GM18517 (cell line): ENCODE data around the gene RPS6KB2.
"Not testable (repeated sequence)": the region's sequence is repeated elsewhere in the genome, so short reads cannot be mapped to it uniquely, and the experiment has no call there.

Experiments used
- ATAC-seq: cut with Tn5 transposase; IDR thresholded peaks from one replicate; pipeline ENCODE4 v1.9.1; 2021; ENCODE audit warnings: mild to moderate bottlenecking, moderate library complexity; ENCODE audit not compliant: unreplicated experiment

Gene RPS6KB2

DNA sequence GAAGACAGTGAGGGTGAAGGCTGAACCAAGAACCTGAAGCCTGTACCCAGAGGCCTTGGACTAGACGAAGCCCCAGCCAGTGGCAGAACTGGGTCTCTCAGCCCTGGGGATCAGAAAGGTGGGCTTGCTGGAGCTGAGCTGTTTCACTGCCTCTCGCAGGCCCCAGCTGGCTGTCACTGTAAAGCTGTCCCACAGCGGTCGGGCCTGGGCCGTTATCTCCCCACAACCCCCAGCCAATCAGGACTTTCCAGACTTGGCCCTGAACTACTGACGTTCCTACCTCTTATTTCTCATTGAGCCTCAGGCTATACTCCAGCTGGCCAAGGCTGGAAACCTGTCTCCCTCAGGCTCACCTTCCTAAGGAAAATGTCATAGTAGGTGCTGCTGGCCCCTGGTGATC is 30.8 kb upstream of the RPS6KB2 start:
- no peak for ATAC-seq

DNA sequence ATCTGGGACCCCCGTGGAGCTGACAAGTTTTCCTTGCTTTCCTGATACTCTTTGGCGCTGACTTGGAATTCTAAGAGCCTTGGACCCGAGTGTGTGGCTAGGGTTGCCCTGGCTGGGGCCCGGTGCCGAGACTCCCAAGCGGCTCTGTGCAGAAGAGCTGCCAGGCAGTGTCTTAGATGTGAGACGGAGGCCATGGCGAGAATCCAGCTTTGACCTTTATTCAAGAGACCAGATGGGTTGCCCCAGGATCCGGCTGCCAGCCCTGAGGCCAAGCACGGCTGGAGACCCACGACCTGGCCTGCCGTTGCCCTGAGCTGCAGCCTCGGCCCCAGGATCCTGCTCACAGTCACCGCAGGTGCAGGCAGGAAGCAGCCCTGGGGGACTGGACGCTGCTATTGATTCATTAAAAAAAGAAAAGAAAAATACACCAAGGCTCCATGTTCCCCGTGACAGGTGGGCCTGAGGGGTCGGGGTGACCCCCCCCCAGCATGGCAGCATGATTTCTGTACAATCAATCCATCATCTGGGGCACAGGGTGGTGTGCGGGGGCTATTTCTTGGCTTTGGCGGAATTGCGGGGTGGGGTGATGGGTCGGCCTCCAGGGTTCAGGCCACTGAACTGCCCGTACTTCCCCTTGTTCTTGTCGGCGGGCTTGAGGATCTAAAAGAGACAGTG is 30.2 kb upstream of the RPS6KB2 start:
- ATAC-seq = no peak

DNA sequence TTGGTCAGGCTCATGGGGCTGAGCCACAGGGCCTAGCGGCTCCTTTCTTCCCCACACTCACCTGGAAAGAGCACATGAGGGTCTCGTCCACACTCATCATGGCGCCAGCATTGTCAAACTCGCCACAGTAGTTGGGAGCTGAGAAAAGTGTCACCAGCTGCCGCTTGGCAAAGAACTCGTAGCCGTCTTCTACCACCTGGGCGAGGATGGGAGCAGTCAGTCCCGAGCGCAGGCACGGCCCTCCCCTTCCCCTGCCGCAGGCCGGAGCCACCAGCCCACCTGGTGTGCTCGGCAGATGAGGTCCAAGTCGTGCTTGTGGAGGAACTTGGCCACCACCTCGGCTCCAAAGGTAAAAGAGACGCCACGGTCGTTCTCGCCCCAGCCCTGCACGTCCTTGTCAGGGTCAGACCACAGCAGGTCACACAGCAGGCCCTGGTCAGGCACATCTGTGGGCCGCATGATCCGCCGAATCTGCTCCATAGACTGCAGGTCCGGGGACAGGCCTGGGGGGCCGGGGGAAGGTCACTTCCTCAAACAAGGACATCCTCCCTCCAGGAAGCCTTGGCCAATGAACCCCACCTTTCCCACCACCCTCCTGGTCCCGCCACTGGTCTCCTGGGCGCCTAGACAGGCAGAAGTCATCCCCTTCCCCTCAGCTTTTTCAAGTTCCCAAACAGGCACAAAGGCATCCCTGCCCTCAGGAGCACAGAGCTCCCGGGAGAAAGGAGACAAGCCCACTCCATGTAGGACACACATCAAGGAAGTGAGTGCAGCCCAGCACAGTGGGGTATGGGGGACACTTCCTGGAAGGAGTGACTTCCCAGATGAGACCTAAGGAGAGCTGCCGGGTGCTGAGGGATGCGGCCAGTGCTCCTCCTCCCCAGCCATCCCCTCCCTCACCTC is 29.4 kb upstream of the RPS6KB2 start:
- no peak for ATAC-seq

DNA sequence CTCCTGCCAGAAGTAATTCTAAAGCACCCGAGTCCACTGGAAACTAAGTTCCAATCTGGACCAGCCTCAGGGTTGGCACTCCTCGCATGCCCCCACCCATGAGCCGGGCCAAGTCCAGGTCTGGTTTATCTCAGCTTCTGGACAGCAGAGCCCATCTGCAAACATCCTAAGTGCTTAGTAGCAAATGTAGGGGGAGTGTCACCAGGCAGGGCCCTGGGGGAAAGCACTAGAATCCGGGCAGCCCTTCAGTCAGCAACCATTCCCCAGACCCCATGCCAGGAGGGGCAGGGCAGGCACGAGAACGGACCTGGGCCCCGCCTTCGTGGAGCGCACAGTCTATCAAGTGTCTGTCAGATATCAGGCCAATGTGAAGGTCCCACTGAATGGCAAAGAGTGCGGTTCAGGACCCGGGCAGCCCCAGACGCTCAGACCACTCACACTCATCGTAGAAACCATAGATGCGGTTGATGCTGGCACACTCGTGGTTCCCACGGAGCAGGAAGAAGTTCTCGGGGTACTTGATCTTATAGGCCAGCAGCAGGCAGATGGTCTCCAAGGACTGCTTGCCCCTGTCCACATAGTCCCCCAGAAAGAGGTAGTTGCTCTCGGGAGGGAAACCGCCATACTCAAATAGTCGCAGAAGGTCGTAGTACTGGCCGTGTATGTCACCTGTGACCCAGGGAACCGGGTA is 27.9 kb upstream of the RPS6KB2 start:
- ATAC-seq = no peak

DNA sequence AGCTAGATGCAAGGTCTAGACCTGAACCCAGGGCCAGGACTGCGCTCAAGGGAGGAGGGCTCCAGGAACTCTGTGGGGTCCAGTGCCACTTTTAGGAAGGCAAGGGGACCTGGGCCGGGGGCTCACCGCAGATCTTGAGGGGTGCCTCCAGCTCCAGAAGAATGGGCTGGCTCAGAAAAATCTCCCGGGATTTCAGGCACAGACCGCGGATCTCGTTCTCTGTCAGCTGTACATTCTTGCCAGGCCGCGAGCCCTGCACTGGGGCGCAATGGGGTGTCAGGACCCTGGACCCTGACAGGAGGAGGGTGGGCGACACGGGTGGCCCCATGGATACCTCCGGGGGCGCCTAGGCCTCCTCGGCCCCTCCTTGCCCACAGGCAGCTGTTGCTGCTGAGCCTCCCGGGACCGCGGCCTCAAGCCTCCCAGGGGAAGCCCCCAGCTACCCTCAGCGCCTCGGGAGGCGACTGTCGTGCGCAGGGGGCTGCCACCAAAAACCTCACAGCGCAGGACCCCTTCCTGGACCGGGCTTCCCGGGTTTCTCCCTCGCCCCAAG is 27.3 kb upstream of the RPS6KB2 start:
- no peak for ATAC-seq

DNA sequence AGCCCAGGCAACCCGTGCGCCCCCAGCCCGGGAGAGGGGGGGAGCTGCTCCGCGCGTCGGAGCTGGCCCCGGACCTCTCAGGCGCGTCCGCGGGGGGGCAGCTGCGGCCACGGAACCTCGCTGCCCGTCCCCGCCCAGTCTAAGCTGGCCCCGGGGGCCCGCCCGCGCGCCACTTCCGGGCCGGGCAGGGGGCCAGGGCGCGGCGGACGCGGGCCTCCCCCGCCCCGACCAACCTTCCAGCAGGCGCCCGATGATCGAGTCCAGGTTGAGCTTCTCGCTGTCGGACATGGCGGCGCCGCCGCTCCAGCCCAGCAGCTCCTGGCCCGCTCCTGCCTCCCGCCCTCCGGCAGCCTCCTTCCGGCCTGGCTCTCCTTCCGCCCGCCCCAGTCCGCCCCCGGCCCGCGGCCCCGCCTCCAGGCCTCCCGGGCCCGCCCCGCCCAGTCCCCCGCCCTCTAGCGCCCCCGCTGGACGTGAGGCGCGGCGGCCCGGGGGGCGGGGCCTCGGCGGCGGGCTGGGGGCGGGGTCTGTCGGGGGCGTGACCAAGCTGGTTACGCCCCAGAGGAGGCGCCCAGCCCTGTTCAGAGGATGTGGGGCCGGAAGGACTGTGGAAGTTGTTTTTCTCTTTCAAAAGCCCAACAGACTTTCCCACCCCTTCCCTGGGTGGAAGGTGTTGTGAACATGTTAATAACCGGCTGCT is 26.7 kb upstream of the RPS6KB2 start, which contains the start of gene PPP1CA:
Gene PPP1CA (minus strand): TSS at position 364 of the 697 bp plus-strand sequence. CDS start 76 bp downstream, at position 288.
- ATAC-seq = peak; percentile 58

DNA sequence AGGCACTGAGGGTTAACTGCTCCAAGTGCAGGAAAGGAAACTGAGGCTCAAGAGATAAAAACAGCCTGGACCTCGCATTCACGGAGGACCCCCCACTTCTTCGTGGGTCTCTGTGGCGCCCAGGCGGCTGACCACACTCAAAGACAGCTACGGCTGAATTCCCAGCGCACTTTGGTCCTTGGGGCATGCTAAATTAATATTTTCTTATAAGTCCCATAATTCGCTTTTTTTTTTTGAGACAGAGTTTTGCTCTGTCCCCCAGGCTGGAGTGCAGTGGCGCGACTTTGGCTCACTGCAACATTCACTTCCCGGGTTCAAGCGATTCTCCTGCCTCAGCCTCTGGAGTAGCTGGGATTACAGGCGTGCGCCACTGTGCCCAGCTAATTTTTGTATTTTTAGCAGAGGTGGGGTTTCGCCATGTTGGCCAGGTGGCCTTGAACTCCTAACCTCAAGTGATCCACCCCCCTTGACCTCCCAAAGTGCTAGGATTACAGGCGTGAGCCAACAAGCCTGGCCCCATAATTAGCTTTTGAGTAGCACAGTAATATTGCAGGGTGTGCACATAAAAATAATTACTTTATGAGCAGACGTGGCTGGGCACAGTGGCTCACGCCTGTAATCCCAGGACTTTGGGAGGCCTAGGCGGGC is 26.0 kb upstream of the RPS6KB2 start:
- ATAC-seq = peak; percentile 7

DNA sequence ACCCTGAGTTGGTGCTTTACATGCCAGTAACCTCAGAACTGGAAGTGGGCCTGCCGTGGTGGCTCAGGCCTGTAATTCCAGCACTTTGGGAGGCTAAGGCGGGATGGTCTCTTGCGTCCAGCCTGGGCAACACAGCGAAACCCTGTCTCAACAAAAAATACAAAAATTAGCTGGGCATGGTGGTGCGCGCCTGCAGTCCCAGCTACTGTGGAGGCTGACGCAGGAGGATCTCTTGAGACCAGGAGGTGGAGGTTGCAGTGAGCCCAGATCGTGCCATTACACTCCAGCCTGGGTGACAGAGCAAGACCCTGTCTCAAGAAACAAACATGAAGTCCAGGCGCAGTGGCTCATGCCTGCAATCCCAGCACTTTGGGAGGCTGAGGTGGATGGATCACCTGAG is 25.2 kb upstream of the RPS6KB2 start:
- ATAC-seq = not testable (repeated sequence)

DNA sequence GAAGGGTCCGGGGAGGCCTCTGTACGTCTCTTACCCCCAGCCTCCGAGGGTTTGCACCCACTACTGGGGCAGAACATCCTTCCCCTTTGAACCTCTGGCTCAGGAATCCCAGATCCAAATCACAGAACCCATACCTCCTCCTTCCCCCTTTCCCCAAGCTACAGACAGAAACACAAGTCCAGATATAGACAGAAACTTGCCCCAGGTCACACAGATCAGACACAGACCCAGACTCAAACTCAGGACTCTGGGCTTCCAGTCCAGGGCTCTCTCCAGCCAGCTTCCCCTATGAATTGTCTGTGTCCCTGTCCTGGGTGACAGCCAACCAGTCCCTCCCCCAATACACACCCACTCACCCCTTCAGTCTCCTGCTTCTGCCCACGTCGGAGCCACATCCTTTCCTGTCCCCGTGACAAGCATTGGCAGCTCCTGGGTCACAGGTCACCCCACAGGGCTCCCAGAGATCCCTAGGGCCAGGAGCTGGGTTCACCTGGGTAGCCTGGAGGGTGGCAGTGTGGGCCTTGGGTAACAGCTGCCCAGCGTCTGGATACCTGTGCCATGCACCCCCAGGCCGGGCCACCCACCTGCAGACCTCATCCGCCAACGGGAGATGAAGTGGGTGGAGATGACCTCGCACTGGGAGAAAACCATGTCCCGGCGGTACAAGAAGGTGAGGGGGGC is 23.6 kb upstream of the RPS6KB2 start:
- ATAC-seq = no peak

DNA sequence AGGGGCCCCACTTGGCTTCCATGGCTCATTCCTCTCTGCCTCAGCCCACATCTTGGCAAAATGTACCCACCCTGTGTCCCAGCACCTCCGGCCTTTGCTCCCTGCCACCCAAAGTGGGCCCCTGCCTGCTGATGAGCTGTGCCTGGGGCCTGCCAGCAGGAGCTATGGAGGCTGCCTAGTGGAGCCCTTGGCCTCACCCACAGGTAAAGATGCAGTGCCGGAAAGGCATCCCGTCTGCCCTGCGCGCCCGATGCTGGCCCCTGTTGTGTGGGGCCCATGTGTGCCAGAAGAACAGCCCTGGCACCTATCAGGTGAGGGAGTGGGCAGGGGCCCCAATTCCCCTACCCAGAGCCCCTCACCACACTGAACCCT is 23.1 kb upstream of the RPS6KB2 start:
- ATAC-seq = no peak

DNA sequence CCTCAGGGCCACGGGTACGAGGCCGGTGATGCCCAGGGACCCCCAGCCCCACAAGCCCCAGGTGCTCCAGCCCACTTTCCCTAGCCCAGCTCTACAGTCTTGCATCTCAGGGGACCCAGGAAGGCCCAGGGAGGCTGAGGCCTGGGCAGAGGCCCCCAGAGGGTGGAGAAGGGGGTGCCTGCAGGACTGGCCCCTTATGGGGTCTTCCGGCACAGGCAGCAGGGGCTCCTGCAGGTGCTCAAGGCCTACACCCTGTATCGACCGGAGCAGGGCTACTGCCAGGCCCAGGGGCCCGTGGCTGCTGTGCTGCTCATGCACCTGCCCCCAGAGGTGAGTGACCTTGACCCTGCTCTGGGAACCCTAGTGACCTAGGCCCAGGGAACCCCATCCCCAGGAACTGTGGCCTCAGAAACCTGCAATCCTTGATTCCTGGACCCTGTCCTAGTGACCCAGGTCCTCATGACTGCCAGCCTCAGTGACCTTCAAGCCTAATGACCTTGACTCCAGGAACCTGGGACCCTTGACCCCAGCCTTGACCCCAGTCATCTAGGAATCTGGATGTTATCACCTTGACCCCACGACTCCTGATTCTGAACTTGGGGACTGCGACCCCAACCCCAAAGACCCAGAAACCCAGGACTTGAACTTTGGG is 22.5 kb upstream of the RPS6KB2 start:
- ATAC-seq = no peak

DNA sequence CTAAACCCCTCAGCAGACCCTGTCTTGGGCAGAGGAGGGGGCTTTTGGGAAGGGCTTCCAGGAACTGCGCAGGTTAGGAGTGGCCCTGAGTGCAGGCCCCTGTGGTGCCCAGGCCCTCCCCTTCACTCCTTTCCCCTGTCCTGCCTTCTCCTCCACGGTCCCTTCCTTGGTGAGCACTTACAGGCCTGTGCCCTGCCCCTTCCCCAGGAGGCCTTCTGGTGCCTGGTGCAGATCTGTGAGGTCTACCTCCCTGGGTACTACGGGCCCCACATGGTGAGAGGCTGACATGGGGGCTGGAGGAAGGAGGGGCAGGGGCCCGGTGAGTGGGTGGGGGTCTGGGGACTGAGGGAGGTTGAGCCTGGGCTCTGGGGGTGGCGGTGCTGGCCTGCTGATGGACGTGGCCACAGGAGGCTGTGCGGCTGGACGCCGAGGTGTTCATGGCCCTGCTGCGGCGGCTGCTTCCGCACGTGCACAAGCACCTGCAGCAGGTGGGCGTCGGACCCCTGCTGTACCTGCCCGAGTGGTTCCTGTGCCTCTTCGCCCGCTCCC is 21.8 kb upstream of the RPS6KB2 start:
- ATAC-seq = no peak

DNA sequence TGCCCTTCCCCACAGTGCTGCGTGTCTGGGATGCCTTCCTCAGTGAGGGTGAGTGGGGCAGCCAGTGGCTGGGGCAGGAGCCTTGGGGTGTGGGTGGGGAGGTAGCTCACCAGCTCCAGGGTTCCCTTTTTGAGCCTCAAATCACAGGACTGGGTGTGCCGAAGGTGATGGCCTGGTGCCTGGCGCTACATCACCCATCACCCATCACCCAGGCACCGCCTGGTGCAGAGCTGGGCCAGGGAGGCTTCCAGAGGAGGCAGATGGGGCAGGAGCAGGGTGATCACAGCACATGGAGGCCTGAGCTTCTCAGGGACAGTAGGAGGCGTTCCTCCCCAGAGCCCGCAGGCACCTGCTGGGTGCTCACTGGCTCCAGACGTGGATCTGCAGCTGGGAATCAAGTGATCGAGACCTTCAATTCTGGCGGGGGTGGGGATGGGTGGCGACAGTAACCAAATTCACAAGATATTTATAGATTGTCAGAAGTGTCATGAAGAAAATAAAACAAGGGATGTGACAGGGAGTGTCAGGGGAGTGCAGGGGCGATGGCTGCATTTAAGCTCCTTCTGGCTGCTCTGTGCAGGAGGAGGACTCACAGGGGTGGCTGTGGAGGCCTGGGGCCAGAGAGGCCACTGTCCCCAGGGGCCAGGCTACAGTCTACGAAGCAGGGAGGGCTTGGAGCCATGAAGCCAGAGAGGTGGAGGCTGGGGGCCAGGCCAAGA is 21.2 kb upstream of the RPS6KB2 start:
- ATAC-seq = no peak

DNA sequence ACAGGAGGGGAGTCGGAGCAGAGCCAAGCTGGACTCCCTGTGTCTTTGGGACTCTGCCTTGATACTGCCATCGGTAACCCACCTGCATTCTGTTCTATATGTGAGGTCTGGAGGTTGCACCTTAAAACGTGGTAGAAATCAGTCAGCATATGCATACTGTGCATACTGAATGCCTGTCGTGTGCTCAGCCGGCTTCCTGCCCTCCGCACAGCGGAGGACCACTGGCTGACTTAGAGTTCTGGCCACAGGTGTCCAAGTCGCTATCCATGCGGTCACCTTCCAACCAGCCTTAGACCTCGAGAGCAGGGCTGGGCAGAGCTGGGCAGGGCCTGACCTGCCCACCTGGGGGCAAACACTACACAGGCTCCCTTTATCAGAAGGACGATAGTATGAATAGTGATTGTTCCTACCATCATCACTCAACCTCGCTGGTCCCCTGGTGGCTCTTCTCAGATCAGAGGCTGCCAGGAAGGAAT is 20.6 kb upstream of the RPS6KB2 start:
- ATAC-seq = no peak

DNA sequence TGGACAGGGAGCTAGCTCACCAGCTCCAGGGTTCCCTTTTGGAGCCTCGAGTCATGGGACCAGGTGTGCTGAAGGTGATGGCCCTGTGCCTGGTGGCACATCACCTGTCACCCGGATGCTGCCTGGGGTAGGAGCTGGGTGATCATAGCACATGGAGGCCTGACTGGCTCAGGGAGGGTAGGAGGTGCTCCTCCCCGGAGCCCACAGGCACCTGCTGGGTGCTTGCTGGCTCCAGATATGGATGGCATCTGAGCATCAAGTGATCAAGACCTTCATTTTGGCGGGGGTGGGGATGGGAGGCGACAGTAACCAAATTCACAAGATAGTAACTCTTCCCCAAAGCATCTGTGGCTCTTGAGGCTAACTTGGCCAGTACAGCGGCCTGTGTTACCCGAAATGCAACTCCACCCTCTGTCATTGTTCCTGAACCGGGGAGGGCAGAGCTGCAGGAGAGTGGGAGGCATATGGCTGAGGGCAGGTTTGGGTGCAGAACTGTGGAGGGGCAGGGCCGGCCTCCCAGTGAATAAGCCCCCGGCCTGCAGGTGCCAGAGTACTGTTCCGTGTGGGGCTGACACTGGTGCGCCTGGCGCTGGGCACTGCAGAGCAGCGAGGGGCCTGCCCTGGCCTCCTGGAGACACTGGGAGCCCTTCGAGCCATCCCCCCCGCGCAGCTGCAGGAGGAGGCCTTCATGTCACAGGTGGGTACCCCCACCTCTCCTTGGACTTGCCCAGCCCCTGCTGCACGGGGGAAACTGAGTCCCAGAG is 19.7 kb upstream of the RPS6KB2 start:
- no peak for ATAC-seq

DNA sequence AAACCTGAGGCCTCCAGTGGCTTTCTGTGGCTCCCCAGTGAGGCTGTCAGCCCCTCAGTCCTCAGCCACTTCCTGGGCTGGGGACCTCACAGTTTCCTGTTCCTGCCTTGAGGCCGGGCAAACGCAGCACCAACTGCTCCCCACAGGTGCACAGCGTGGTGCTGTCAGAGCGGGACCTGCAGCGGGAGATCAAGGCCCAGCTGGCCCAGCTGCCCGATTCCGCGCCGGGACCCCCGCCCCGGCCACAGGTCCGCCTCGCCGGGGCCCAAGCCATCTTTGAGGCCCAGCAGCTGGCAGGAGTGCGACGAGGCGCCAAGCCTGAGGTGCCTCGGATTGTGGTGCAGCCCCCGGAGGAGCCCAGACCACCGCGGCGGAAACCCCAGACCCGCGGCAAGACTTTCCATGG is 19.0 kb upstream of the RPS6KB2 start:
- ATAC-seq = no peak

DNA sequence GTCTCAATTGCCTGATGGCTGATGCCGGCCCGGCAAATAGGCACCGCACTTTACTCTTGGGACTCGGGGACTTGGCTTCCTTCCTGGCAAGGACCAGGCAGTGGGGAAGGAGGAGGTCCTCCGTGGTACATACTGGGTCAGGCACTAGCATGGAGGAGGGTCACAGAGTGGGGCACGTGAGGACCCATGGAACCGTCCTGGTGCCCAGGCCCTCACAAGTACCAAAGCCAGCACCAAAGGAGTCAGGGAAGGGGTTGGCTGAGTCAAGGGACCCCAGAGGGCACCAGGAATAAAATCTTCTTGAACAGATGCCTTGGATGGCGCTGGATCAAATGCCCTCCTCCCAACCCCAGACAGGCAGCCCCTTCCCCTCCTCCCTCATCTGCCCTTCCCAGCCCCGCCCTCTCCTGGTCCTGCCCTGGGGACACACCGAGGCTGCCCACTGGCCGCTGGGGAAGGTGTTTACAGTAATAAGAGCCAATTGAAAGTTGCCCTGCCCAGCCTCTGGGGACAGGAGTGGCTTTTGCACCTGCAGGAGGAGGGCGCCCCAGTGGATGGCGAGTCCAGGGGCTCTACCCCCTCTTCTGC is 18.4 kb upstream of the RPS6KB2 start:
- ATAC-seq = no peak
